Left kidney (tissue), 2 donors: ENCODE measurements around the gene MED16. TPM values are rescaled to one million over a fixed set of nuclear protein-coding genes. Genes with fewer than 3 reads are reported as not detected.
"Not testable (repeated sequence)": the region's sequence is repeated elsewhere in the genome, so short reads cannot be mapped to it uniquely, and the experiment has no call there.

Experiments
- DNase-seq: peaks from one replicate; pipeline ENCODE4 v3.0.0-alpha.2; 2013
- polyA plus RNA-seq: library from polyadenylated mRNA; unstranded; fragments of 120-200 nt; gene quantifications from one replicate; pipeline ENCODE4 v1.2.1, GENCODE V29; 2013; ENCODE audit not compliant: insufficient read length

The MED16 gene
- polyA plus RNA-seq, 1 donor, result 45.7 TPM

DNA sequence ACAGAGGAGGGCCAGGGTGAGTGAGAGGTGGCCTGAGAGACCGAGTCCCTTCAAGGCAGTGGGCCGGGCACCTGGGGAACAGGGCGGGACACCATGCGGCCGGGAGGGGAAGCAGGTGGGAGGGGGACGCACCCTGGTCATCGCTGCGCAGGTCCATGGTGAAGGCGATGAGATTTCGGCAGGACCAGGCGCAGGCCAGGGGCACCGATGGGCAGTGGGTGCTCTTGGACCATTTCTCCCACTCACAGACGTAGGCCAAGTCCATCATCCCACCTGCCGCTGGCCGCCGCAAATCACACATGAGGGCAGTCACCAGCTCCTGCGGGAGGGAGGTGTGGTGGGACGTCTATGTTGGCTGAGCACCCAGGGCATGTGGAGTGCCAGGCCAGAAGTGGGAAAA lies 2.2 kb downstream of the MED16 start:
- DNase-seq, result no peak

DNA sequence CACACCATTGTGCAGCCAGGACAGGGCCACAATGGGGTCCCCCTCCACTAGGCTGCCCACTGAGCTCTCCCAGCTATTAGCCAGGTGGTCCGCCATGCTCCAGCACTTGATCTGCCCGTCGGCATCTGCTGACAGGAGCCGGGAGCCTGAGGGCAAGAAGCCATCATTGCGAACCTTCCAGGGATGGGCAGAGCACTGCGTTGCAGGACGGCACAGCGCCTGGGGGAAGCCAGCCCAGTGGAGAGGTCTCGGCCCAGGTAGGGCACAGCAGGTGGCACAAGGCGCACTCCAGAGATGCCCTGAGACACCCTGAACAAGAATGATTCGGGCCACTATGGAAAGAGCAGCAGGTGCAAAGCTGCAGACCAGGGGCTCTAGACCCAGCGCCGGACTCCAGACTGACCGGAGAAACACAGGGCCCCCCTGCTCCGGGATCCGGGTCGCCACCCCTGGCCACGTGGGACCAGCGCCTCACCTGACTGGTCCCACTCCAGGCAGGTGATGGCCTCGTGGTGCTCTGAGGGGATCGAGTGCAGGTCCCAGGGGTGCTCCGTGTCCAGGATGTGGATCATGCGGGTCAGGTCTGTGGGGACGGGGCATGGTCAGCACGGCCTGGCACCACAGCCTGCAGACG lies 3.2 kb downstream of the MED16 start:
- DNase-seq, result no peak

GRCh38 chr19:888581-889385 lies 4.2 kb downstream of the MED16 start:
- DNase-seq, result no peak

- no peak for DNase-seq
Observed at GRCh38 chr19:887599-887998, 5.4 kb downstream of the MED16 start.

DNA sequence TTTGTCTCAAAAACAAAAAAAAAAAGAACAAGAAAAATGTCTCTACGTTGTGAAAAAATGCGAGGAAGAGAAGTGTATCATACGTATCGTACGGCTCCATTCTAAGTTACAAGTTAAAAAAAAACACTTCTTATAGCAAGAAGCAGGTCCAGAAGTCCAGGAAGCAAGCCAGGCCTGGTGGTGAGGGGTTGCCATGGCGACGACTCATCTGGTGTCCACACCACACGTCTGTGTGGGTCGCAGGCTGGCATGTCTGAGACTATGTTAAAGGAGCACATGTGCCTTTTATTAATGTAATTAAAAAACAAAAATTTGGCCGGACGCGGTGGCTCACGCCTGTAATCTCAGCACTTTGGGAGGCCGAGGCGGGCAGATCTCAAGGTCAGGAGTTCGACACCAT lies 5.9 kb downstream of the MED16 start:
- no peak for DNase-seq

DNA sequence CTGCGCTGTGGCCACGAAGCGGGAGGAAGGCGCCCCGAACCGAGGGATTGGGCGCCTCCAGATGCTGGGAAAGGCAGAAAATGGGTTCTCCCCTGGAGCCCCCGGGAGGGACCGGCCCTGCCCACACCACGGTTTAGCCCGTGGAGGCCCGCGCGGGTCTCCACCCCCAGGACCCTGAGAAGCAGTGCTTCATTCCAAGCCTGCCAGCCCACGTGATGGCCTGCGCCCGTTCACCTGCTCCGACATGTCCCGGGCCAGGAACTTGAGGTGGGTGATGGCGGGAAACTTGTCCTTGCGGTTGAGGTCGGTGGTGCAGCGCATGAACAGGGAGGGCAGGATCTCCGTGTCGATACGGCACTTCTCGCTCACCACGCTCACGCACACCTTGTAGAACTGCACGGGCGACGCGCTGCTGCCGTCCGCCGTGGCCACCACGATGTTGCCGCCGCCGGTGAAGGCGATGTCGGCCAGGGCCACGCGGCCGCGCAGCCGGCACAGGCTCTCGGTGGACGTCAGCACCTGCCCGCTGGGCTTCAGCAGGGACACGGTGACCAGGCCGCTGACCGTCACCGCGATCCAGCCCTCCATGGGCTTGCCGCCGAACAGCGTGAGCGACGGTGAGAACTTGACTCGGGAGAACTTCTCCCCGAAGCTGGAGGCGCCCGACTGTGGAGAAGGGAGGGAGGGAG lies 7.3 kb downstream of the MED16 start:
- DNase-seq, result no peak

DNA sequence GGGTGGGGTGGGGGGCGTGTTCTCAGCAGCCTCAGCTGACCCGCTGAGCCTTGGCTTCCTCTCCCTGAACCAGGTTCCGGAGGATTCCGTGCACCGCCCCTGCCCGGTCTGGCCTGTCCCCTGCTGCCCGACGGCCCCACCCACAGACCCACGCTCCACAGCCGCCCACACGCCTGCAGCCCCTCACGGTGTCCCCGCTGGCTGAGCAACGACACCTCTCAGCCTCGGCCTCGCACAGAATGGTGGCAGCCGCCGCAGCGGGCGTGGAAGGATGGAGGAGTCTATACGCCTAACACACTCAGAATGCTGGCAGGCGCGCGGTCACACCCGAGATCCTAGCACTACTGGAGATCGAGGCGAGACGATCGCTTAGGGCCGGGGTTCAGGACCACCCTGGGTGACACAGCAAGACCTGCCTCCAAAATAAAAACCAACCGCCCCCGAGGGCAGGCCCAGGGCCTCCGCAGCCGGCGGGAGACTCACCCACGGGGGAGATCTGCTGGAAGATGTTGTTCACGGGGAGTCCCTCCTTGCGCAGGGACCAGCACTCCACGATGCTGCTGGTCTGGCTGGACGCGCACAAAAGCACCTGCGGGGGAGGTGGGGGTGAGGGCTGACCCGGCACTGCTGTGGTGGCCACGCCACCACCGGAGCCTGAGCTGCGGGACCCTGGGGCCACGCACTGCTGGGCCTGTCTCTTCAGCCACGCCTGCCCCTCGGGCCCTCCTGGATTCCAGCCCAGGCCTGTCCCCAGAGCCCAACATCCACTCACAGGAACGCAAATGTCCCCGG lies 8.4 kb downstream of the MED16 start:
- no peak for DNase-seq

- DNase-seq, result no peak
Observed at GRCh38 chr19:883661-884211, 9.3 kb downstream of the MED16 start.

GRCh38 chr19:882871-883497 lies 10.0 kb downstream of the MED16 start:
- DNase-seq, result no peak

- DNase-seq, result no peak
Observed at GRCh38 chr19:881385-882071, 11.5 kb downstream of the MED16 start.

DNA sequence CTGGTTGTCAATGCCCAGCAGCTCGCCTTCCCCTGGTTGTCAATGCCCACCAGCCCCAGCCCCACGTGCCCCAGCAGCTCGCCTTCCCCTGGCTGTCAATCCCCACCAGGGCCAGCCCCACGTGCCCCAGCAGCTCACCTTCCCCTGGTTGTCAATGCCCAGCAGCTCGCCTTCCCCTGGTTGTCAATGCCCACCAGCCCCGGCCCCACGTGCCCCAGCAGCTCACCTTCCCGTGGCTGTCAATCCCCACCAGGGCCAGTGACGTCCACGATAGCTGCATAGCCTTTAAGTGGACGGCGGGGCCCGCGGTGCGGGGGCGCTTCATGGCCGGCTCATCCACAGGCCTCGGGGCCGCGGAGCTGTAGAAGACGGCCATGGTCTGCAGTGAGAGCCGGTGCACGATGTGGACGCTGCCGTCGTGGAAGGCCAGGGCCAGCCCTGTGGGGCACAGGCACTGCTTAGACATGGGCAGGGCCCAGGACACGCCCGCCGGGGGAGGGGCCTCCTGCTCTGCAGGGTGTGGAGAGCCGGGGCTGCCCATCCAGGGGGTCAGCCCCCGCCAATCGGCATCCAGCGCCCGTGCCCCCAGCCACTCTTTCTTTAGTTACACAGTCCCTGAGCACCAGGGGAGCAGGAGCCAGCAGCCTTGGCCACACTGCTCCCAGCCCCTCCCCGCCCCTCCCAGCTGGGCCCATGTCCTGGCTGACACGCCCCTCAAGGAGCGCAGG lies 13.1 kb downstream of the MED16 start:
- DNase-seq, result no peak

- not testable (repeated sequence) for DNase-seq
Observed at GRCh38 chr19:878751-879561, 14.0 kb downstream of the MED16 start.

- not testable (repeated sequence) for DNase-seq
Observed at GRCh38 chr19:877992-878660, 14.9 kb downstream of the MED16 start.

DNA sequence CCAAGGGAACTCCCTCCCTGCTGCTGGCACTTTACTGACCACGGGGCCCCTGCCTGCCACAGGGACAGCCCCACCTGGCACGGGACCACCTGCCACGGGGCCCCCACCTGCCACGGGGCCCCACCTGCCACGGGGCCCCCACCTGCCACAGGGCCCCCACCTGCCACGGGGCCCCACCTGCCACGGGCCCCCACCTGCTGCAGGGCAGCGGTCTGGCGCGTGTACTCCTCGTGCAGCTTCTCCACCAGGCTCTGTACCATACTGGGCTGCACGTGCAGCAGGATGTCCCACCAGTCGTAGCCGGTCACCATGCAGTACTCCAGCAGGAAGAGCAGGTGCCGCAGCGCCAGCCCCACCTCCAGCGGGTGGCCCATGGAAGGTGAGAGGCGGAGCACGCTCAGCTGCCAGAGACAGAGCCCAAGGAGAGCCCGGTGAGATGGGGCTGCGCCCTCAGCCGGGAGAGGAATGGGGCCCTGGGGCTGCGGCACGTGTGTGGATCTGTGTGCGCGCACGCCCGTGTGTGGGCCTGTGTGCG lies 16.1 kb downstream of the MED16 start:
- DNase-seq, result no peak

GRCh38 chr19:876089-876488 lies 16.9 kb downstream of the MED16 start:
- DNase-seq, result no peak

- no peak for DNase-seq
Observed at GRCh38 chr19:875265-875879, 17.6 kb downstream of the MED16 start.

- DNase-seq, result no peak
Observed at GRCh38 chr19:873561-874041, 19.4 kb downstream of the MED16 start.

GRCh38 chr19:873084-873483 lies 19.9 kb downstream of the MED16 start:
- DNase-seq, result no peak
